Kidney (tissue), 14 donors: ENCODE data around the gene RRAS2. TPM values are rescaled to one million over a fixed set of nuclear protein-coding genes. Genes with fewer than 3 reads are reported as not detected.
A peak's percentile ranks its signal among the peaks of the same experiment; 100 is the strongest.

ENCODE experiments used
- DNase-seq, 5 donors: peaks; one replicate each; pipeline ENCODE4 v3.0.0-alpha.2; 2013 to 2020
- FAIRE-seq: peaks from 2 replicates; lab custom pipeline; 2012; peaks lifted over from hg19 to GRCh38; lab: Jason Lieb, UNC
- H3K27ac ChIP-seq, 2 donors: one replicate each; pipeline ENCODE4 v1.7.0; 2013; ENCODE audit warnings: low read depth in 2 of 2, low read length in 2 of 2, inconsistent platforms in 1 of 2
- H3K27me3 ChIP-seq: one replicate; pipeline ENCODE4 v1.7.1; 2013; ENCODE audit warnings: low read length, inconsistent platforms; ENCODE audit not compliant: control insufficient read depth, insufficient read depth
- H3K36me3 ChIP-seq, 3 donors: one replicate each; pipeline versions ENCODE4 v1.7.0 to v1.7.1; 2013; ENCODE audit warnings: low read length in 3 of 3, control low read depth in 1 of 3, inconsistent platforms in 1 of 3; ENCODE audit not compliant: insufficient read depth in 3 of 3, control insufficient read depth in 2 of 3
- H3K4me1 ChIP-seq, 3 donors: one replicate each; pipeline versions ENCODE4 v1.7.0 to v1.7.1; 2013; ENCODE audit warnings: low read length in 3 of 3, inconsistent platforms in 1 of 3, low read depth in 1 of 3; ENCODE audit not compliant: control insufficient read depth in 2 of 3, insufficient read depth in 2 of 3
- H3K4me3 ChIP-seq, 3 donors: one replicate each; pipeline versions ENCODE4 v1.7.0 to v1.8.1; 2013; ENCODE audit warnings: low read length in 3 of 3, control low read depth in 1 of 3, inconsistent platforms in 1 of 3
- H3K9ac ChIP-seq, 3 donors: one replicate each; pipeline versions ENCODE4 v1.7.0 to v1.7.1; 2013; ENCODE audit warnings: low read length in 3 of 3, control low read depth in 1 of 3, inconsistent platforms in 1 of 3
- H3K9me3 ChIP-seq, 3 donors: one replicate each; pipeline versions ENCODE4 v1.7.0 to v1.7.1; 2013; ENCODE audit warnings: low read length in 3 of 3, control low read depth in 1 of 3, inconsistent platforms in 1 of 3; ENCODE audit not compliant: control insufficient read depth in 2 of 3, insufficient read depth in 1 of 3
- CTCF ChIP-seq: IDR thresholded peaks from 3 replicates; pipeline ENCODE4 v1.5.1; 2012; ENCODE audit warnings: mild to moderate bottlenecking, moderate library complexity, borderline replicate concordance; ENCODE audit not compliant: insufficient read depth; ENCODE audit errors: extremely low read depth
- intact Hi-C: fragments of 100-400 bp; cut with DNase I; formaldehyde crosslinking; loops from one replicate; pipeline ENCODE4 v1.11.1; 2022
- polyA plus RNA-seq: library from polyadenylated mRNA; stranded (reverse); fragments of 350-450 nt; fragmentation: Illumina TruSeq; extraction: RNeasy Lipid Tissue Mini Kit (QIAGEN cat#74804); gene quantifications from one replicate; pipeline ENCODE4 v1.2.3, GENCODE V29; 2014; ENCODE audit warnings: low read depth, low replicate concordance; ENCODE audit not compliant: insufficient read depth
- total RNA-seq: library from RNA; stranded (reverse); fragmentation: NEBNext Ultra II Directional; extraction: Animal tissue kit (Norgen Biotek cat#: 25700); gene quantifications from one replicate; pipeline ENCODE4 v1.2.1, GENCODE V29; 2021
- donor health status: control.
- donor health status: control.
- donor health status: control.
- donor health status: control.
- donor health status: control.
- donor health status: DM: yes; HTN: yes; CAD: no.
- donor health status: Normal renal cell carcinoma (clear cell type).

Gene RRAS2
- total and polyA plus RNA-seq, 2 donors from 2014 or later, result 23.3 to 33.2 TPM

- Histone ChIP-seq H3K36me3 (no peaks in the 10 kb centered on the region), H3K9me3 (no peaks in the 10 kb centered on the region), H3K27me3 (peaks cover 10% of the 10 kb centered on the region), H3K4me3 (no peak overlapping the region), H3K9ac (no peak overlapping the region), H3K4me1 (peaks cover 0 to 2% (median 2%) of the 10 kb centered on the region in 3 donors), H3K27ac (no peak overlapping the region)
- no peak for TF ChIP-seq CTCF
- DNase-seq, result no peak
- intact Hi-C loops, result no loop called here
- FAIRE-seq, result no peak
Observed at GRCh38 chr11:14384338-14384737, 25.4 kb upstream of the RRAS2 start.

- Histone ChIP-seq H3K9me3 (no peaks in the 10 kb centered on the region), H3K27ac (no peak overlapping the region), H3K27me3 (peaks cover 10% of the 10 kb centered on the region), H3K36me3 (no peaks in the 10 kb centered on the region), H3K9ac (no peak overlapping the region), H3K4me1 (peaks cover 0 to 2% (median 2%) of the 10 kb centered on the region in 3 donors), H3K4me3 (no peak overlapping the region)
- DNase-seq, result no peak
- intact Hi-C loops, result no loop called here
- FAIRE-seq, result no peak
- no peak for TF ChIP-seq CTCF
Observed at GRCh38 chr11:14381968-14382367, 23.0 kb upstream of the RRAS2 start.

GRCh38 chr11:14380947-14381561 lies 22.1 kb upstream of the RRAS2 start:
- no peaks in the 10 kb centered on the region for H3K9me3 ChIP-seq
- TF ChIP-seq CTCF, result no peak
- DNase-seq (peak; percentile 75 to 88 (median 77)), FAIRE-seq (no peak)
- H3K36me3 ChIP-seq, result no peaks in the 10 kb centered on the region
- H3K4me1 ChIP-seq, result peaks cover 0 to 2% (median 2%) of the 10 kb centered on the region in 3 donors
- intact Hi-C loops, result no loop called here
- H3K27me3 ChIP-seq, result peaks cover 10% of the 10 kb centered on the region
- peak overlapping the region; percentile 87 to 89 for H3K27ac ChIP-seq
- peak overlapping the region in 2 of 3 donors; percentile 57 to 68 for H3K9ac ChIP-seq
- H3K4me3 ChIP-seq, result peak overlapping the region; percentile 20 to 68 (median 62)
